Lower lobe of right lung (tissue), 2 donors: Measurements from ENCODE around the gene KDM4E. TPM values are rescaled to one million over a fixed set of nuclear protein-coding genes. Genes with fewer than 3 reads are reported as not detected.

Source experiments
- ATAC-seq, 2 donors: fragments of 200-7000 bp; cut with Tn5 transposase; one replicate each; pipeline ENCODE4 v1.9.1; 2020 to 2022; ENCODE audit warnings: mild to moderate bottlenecking in 2 of 2, moderate library complexity in 2 of 2
- DNase-seq: peaks from one replicate; pipeline ENCODE4 v3.0.0-alpha.2; 2020
- H3K27ac ChIP-seq: fragments of 200-600 bp; one replicate; pipeline ENCODE4 v1.8.0; 2022
- H3K27me3 ChIP-seq: fragments of 200-600 bp; one replicate; pipeline ENCODE4 v1.8.0; 2022; ENCODE audit warnings: low read depth
- H3K36me3 ChIP-seq: fragments of 200-600 bp; one replicate; pipeline ENCODE4 v1.8.0; 2022; ENCODE audit warnings: mild to moderate bottlenecking
- H3K4me1 ChIP-seq: fragments of 200-600 bp; one replicate; pipeline ENCODE4 v1.8.0; 2022
- H3K4me3 ChIP-seq: fragments of 200-600 bp; one replicate; pipeline ENCODE4 v1.8.0; 2022; ENCODE audit warnings: mild to moderate bottlenecking
- H3K9me3 ChIP-seq: fragments of 200-600 bp; one replicate; pipeline ENCODE4 v1.8.0; 2022
- intact Hi-C: fragments of 100-400 bp; cut with DNase I; formaldehyde crosslinking; loops from one replicate; pipeline ENCODE4 v1.11.0; 2022
- total RNA-seq: library from RNA; stranded (reverse); fragmentation: NEBNext Ultra II Directional; extraction: Animal tissue kit (Norgen Biotek cat#: 25700); gene quantifications from one replicate; pipeline ENCODE4 v1.2.1, GENCODE V29; 2021
- TF ChIP-seq, protein P1 (sequence below): fragments of 200-600 bp; IDR thresholded peaks from one replicate; pipeline ENCODE4 v1.8.0; 2022; ENCODE audit warnings: antibody characterized with exemption, mild to moderate bottlenecking
- donor health status: DM: no; HTN: yes; CAD: no; lungs with severe emphysema.

The KDM4E gene
- total RNA-seq, 1 donor from 2014 or later = not detected

DNA sequence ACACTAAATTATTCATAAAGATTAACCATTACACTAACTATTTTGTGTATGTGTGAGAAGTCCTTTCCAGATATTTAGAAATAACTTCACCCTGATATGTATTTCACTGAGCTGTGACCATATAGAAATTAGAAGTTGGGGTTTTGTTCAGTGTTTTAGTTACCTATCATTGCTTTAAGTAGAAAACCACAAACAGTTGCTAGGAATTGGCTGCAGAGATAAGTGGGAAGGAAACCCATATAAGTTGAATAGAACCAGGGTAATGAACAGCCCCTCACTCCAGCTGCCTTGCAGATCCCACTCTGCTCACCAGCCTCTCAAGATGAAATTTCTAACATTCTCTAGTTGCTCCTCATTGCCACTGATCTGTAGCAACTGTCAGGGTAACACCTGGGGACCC is 51.9 kb downstream of the KDM4E start:
- TF ChIP-seq, protein P1, sequence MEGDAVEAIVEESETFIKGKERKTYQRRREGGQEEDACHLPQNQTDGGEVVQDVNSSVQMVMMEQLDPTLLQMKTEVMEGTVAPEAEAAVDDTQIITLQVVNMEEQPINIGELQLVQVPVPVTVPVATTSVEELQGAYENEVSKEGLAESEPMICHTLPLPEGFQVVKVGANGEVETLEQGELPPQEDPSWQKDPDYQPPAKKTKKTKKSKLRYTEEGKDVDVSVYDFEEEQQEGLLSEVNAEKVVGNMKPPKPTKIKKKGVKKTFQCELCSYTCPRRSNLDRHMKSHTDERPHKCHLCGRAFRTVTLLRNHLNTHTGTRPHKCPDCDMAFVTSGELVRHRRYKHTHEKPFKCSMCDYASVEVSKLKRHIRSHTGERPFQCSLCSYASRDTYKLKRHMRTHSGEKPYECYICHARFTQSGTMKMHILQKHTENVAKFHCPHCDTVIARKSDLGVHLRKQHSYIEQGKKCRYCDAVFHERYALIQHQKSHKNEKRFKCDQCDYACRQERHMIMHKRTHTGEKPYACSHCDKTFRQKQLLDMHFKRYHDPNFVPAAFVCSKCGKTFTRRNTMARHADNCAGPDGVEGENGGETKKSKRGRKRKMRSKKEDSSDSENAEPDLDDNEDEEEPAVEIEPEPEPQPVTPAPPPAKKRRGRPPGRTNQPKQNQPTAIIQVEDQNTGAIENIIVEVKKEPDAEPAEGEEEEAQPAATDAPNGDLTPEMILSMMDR = no peak
- no peak for DNase-seq
- no peak for ATAC-seq
- Histone ChIP-seq H3K27me3 (no peaks in the 10 kb centered on the region), H3K36me3 (no peaks in the 10 kb centered on the region), H3K27ac (no peak overlapping the region), H3K4me3 (no peak overlapping the region), H3K4me1 (peaks cover 42% of the 10 kb centered on the region), H3K9me3 (no peaks in the 10 kb centered on the region)
- intact Hi-C loops = no loop called here

Other genes with a start within 250 kb of the KDM4E start
- 57.9 TPM for gene CWC15, start 51.7 kb upstream of the KDM4E start, total RNA-seq
- gene KDM4D, start 51.5 kb upstream of the KDM4E start, total RNA-seq = 0.68 TPM
- gene KDM4F, start 24.2 kb downstream of the KDM4E start, total RNA-seq = not detected
- 42.9 TPM for gene SRSF8, start 41.7 kb downstream of the KDM4E start, total RNA-seq
- 30.4 TPM for gene ENDOD1, start 64.6 kb downstream of the KDM4E start, total RNA-seq
- 33.8 TPM for gene SESN3, start 205.9 kb downstream of the KDM4E start, total RNA-seq